Neural cell (in vitro differentiated cells): ENCODE measurements around the gene PLXNC1. TPM values are rescaled to one million over a fixed set of nuclear protein-coding genes. Genes with fewer than 3 reads are reported as not detected.
A peak's percentile ranks its signal among the peaks of the same experiment; 100 is the strongest.

ENCODE experiments used
- H2AFZ ChIP-seq: fragments of 200-600, 300-800 bp; sonication (generic), shearing (Covaris generic); 2 replicates; pipeline ENCODE4 v1.6.0; 2014; ENCODE audit warnings: low read depth, mild to moderate bottlenecking, antibody characterized with exemption, low read length, moderate library complexity
- H3F3A ChIP-seq: fragments of 200-600 bp; shearing (Covaris generic); 2 replicates; pipeline ENCODE4 v1.6.1; 2016; ENCODE audit warnings: mild to moderate bottlenecking, moderate library complexity, mixed read lengths, antibody characterized with exemption, low read length; ENCODE audit not compliant: insufficient read depth, poor library complexity, severe bottlenecking
- H3K27ac ChIP-seq: fragments of 200-600, 300-800 bp; sonication (generic), shearing (Covaris generic); 2 replicates; pipeline ENCODE4 v1.5.1; 2014; ENCODE audit warnings: mild to moderate bottlenecking, low read length, moderate library complexity
- H3K27me3 ChIP-seq: fragments of 300-800, 200-600 bp; sonication (generic), shearing (Covaris generic); 2 replicates; pipeline ENCODE4 v1.6.0; 2014; ENCODE audit warnings: mild to moderate bottlenecking, low read depth, low read length, moderate library complexity; ENCODE audit not compliant: insufficient read depth
- H3K36me3 ChIP-seq: fragments of 300-800, 200-600 bp; sonication (generic), shearing (Covaris generic); 2 replicates; pipeline ENCODE4 v1.5.1; 2014; ENCODE audit warnings: mild to moderate bottlenecking, antibody characterized with exemption, low read length, moderate library complexity; ENCODE audit not compliant: insufficient read depth
- H3K4me2 ChIP-seq: fragments of 300-800, 200-600 bp; sonication (generic), shearing (Covaris generic); 2 replicates; pipeline ENCODE4 v1.6.0; 2014; ENCODE audit warnings: mild to moderate bottlenecking, low read length
- H3K4me3 ChIP-seq: fragments of 300-800, 200-600 bp; sonication (generic), shearing (Covaris generic); 2 replicates; pipeline ENCODE4 v1.5.1; 2014; ENCODE audit warnings: mild to moderate bottlenecking, low read length, moderate library complexity
- H3K79me2 ChIP-seq: fragments of 200-600 bp; shearing (Covaris generic); replicated peaks from 2 replicates; pipeline ENCODE4 v1.6.0; 2014; ENCODE audit warnings: mild to moderate bottlenecking, low read length, moderate library complexity; ENCODE audit not compliant: insufficient read depth
- H3K9ac ChIP-seq: fragments of 300-800, 200-600 bp; sonication (generic), shearing (Covaris generic); 2 replicates; pipeline ENCODE4 v1.6.1; 2016; ENCODE audit warnings: mild to moderate bottlenecking, low read length, mixed read lengths
- H3K9me2 ChIP-seq: fragments of 200-600 bp; shearing (Covaris generic); 2 replicates; pipeline ENCODE4 v1.6.1; 2016; ENCODE audit warnings: mild to moderate bottlenecking, low read length, mixed read lengths; ENCODE audit not compliant: insufficient read depth
- H3K9me3 ChIP-seq: fragments of 200-600, 300-800 bp; sonication (generic), shearing (Covaris generic); 2 replicates; pipeline ENCODE4 v1.6.1; 2016; ENCODE audit warnings: mild to moderate bottlenecking, mixed run types, low read length, moderate library complexity, mixed read lengths
- H4K20me1 ChIP-seq: fragments of 200-600 bp; shearing (Covaris generic); 2 replicates; pipeline ENCODE4 v1.6.1; 2016; ENCODE audit warnings: mild to moderate bottlenecking, mixed run types; ENCODE audit not compliant: insufficient read depth
- EP300 ChIP-seq: fragments of 450-650 bp; conservative IDR thresholded peaks from 2 replicates; pipeline ENCODE4 v1.6.1; 2014; ENCODE audit warnings: antibody characterized with exemption, mild to moderate bottlenecking, moderate library complexity; ENCODE audit not compliant: poor library complexity, severe bottlenecking
- EZH2 ChIP-seq: fragments of 200-600, 300-800 bp; shearing (Covaris generic), sonication (generic); IDR thresholded peaks from 2 replicates; pipeline ENCODE4 v1.6.1; 2014; ENCODE audit warnings: antibody characterized with exemption, low read length, borderline replicate concordance, mild to moderate bottlenecking; ENCODE audit not compliant: insufficient read depth, poor library complexity, severe bottlenecking
- MXI1 ChIP-seq: fragments of 450-650 bp; conservative IDR thresholded peaks from 2 replicates; pipeline ENCODE4 v1.6.1; 2014; ENCODE audit warnings: antibody characterized with exemption, mild to moderate bottlenecking; ENCODE audit not compliant: poor library complexity, severe bottlenecking
- POLR2AphosphoS5 ChIP-seq: IDR thresholded peaks from 2 replicates; pipeline ENCODE4 v1.6.1; 2012
- RAD21 ChIP-seq: fragments of 450-650 bp; conservative IDR thresholded peaks from 2 replicates; pipeline ENCODE4 v1.6.1; 2014; ENCODE audit warnings: antibody characterized with exemption, mild to moderate bottlenecking, moderate library complexity
- SMC3 ChIP-seq: fragments of 450-650 bp; conservative IDR thresholded peaks from 2 replicates; pipeline ENCODE4 v1.6.1; 2014; ENCODE audit warnings: antibody characterized with exemption, mild to moderate bottlenecking, moderate library complexity; ENCODE audit not compliant: poor library complexity
- TAF1 ChIP-seq: IDR thresholded peaks from 2 replicates; pipeline ENCODE4 v1.6.1; 2012; ENCODE audit warnings: low read depth
- polyA plus RNA-seq: library from polyadenylated mRNA; depleted of rRNA; stranded (reverse); fragments of >200 nt; gene quantifications from 2 replicates; pipeline ENCODE4 v1.2.3, GENCODE V29; 2014
- TF ChIP-seq, protein P1 (sequence below): fragments of 450-650 bp; IDR thresholded peaks from 2 replicates; pipeline ENCODE4 v1.5.1; 2014; ENCODE audit warnings: antibody characterized with exemption, mild to moderate bottlenecking, moderate library complexity; ENCODE audit not compliant: poor library complexity, severe bottlenecking
- TF ChIP-seq, protein P2 (sequence below): IDR thresholded peaks from 2 replicates; pipeline ENCODE4 v1.6.1; 2012; ENCODE audit warnings: borderline replicate concordance

The PLXNC1 gene
- polyA plus RNA-seq, 1 donor from 2014 or later, result 76.3 TPM

DNA sequence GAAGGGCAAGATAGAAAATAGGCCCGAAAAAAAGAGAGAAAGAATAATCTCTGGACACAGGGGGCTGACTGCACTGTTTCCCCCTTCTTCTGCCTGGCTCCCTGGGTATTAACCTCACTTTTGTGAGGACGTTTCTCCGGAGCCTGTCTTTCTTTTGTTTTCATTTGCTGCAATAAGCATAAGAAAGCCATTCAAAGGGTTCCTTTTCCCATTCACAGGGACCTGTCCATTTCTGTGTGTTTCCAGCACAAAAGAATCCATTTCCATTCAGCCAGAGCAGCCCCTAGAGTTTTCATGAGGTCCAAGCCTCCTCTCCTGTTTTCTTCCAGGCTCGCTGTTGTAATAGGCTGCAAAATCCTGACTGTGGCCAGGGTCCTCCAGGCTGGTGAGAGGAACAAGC, 16.8 kb downstream of the PLXNC1 start:
- Histone ChIP-seq H3K9ac (peak overlapping the region; percentile 54), H2AFZ (no peak overlapping the region), H3K4me3 (peak overlapping the region; percentile 57), H3K27ac (peak overlapping the region; percentile 73), H3K9me3 (no peaks in the 10 kb centered on the region), H3K36me3 (no peaks in the 10 kb centered on the region), H3K79me2 (peaks cover 27% of the 10 kb centered on the region), H3K9me2 (no peaks in the 10 kb centered on the region), H3F3A (no peaks in the 10 kb centered on the region), H4K20me1 (no peaks in the 10 kb centered on the region), H3K27me3 (no peaks in the 10 kb centered on the region), H3K4me2 (peak overlapping the region; percentile 66)
- TF ChIP-seq, protein P1, sequence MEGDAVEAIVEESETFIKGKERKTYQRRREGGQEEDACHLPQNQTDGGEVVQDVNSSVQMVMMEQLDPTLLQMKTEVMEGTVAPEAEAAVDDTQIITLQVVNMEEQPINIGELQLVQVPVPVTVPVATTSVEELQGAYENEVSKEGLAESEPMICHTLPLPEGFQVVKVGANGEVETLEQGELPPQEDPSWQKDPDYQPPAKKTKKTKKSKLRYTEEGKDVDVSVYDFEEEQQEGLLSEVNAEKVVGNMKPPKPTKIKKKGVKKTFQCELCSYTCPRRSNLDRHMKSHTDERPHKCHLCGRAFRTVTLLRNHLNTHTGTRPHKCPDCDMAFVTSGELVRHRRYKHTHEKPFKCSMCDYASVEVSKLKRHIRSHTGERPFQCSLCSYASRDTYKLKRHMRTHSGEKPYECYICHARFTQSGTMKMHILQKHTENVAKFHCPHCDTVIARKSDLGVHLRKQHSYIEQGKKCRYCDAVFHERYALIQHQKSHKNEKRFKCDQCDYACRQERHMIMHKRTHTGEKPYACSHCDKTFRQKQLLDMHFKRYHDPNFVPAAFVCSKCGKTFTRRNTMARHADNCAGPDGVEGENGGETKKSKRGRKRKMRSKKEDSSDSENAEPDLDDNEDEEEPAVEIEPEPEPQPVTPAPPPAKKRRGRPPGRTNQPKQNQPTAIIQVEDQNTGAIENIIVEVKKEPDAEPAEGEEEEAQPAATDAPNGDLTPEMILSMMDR, result no peak
- TF ChIP-seq EZH2 (no peak), SMC3 (no peak), TAF1 (no peak), RAD21 (no peak), MXI1 (no peak), EP300 (no peak)
- TF ChIP-seq, protein P2, sequence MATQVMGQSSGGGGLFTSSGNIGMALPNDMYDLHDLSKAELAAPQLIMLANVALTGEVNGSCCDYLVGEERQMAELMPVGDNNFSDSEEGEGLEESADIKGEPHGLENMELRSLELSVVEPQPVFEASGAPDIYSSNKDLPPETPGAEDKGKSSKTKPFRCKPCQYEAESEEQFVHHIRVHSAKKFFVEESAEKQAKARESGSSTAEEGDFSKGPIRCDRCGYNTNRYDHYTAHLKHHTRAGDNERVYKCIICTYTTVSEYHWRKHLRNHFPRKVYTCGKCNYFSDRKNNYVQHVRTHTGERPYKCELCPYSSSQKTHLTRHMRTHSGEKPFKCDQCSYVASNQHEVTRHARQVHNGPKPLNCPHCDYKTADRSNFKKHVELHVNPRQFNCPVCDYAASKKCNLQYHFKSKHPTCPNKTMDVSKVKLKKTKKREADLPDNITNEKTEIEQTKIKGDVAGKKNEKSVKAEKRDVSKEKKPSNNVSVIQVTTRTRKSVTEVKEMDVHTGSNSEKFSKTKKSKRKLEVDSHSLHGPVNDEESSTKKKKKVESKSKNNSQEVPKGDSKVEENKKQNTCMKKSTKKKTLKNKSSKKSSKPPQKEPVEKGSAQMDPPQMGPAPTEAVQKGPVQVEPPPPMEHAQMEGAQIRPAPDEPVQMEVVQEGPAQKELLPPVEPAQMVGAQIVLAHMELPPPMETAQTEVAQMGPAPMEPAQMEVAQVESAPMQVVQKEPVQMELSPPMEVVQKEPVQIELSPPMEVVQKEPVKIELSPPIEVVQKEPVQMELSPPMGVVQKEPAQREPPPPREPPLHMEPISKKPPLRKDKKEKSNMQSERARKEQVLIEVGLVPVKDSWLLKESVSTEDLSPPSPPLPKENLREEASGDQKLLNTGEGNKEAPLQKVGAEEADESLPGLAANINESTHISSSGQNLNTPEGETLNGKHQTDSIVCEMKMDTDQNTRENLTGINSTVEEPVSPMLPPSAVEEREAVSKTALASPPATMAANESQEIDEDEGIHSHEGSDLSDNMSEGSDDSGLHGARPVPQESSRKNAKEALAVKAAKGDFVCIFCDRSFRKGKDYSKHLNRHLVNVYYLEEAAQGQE, result no peak

DNA sequence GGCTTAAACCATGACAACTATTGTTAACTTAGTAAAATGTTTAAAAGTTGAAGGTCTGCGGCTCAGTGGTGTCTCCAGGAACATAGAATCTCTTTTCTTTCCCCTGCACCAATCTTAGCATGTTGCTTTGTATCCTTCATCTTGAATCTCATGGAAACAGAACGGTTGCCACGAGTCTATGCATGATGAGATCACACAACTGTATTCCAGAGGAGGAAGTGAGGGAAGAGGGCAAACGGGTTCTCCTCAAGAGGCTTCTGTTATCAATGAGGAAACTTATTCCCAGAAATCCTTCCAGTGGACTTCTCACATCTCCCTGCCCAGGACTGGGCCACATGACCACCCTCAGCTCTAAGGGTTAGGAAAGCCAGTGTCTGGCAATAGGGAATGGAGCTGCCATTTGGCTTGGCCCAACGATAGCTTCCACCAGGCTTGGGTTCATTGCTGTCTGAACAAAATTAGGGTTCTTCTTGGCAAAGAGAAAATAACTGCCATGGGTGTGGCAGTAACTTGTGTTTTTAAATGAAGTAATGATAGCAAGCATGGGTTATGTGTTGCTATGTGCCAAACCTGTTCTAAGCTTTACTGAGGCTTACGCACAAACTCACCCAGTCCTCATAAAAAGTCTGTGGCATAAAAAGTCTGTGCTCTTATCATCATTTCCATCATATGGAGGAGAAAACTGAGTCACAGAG, 17.4 kb downstream of the PLXNC1 start:
- Histone ChIP-seq H2AFZ (no peak overlapping the region), H3K9ac (peak overlapping the region; percentile 54), H3K79me2 (peaks cover 22% of the 10 kb centered on the region), H4K20me1 (no peaks in the 10 kb centered on the region), H3K36me3 (peaks cover 1% of the 10 kb centered on the region), H3K9me3 (no peaks in the 10 kb centered on the region), H3K4me3 (peak overlapping the region; percentile 57), H3F3A (no peaks in the 10 kb centered on the region), H3K9me2 (no peaks in the 10 kb centered on the region), H3K27me3 (no peaks in the 10 kb centered on the region), H3K4me2 (peak overlapping the region; percentile 66), H3K27ac (peak overlapping the region; percentile 73)
- TF ChIP-seq TAF1 (no peak), EP300 (no peak), MXI1 (no peak), POLR2AphosphoS5 (no peak)
- TF ChIP-seq, protein P2, result no peak
